Activated CD4-positive, alpha-beta T cell treated with anti-CD3 and anti-CD28 coated beads, Interleukin-2, amount 10 ng/mL, durations not matched to agents 7 days and 5 days (primary cell): Measurements from ENCODE around the gene TEKT5. TPM values are rescaled to one million over a fixed set of nuclear protein-coding genes. Genes with fewer than 3 reads are reported as not detected.

Source experiments
- CTCF ChIA-PET: fragments of 350-600 bp; sonication (Branson Sonifier 250); formaldehyde crosslinking; loops from one replicate; lab custom pipeline; 2021; ENCODE audit warnings: antibody characterized with exemption; lab: Charles Lee
- POLR2A ChIA-PET: fragments of 350-600 bp; sonication (Branson Sonifier 250); formaldehyde crosslinking; loops from one replicate; lab custom pipeline; 2021; ENCODE audit warnings: antibody characterized with exemption; lab: Charles Lee
- DNase-seq: peaks from one replicate; pipeline ENCODE4 v3.0.0-alpha.2; 2020
- H3K27ac Mint-ChIP-seq: one replicate; pipeline ENCODE4 v1.8.0; 2021; ENCODE audit warnings: mild to moderate bottlenecking, moderate library complexity, mixed read lengths
- H3K27me3 Mint-ChIP-seq: one replicate; pipeline ENCODE4 v1.8.0; 2021; ENCODE audit warnings: mixed read lengths
- H3K36me3 Mint-ChIP-seq: one replicate; pipeline ENCODE4 v1.8.0; 2021; ENCODE audit warnings: low read depth, mixed read lengths
- H3K4me1 Mint-ChIP-seq: one replicate; pipeline ENCODE4 v1.8.0; 2021; ENCODE audit warnings: mixed read lengths
- H3K4me3 Mint-ChIP-seq: one replicate; pipeline ENCODE4 v1.8.0; 2021; ENCODE audit warnings: mild to moderate bottlenecking, moderate library complexity, mixed read lengths
- H3K9me3 Mint-ChIP-seq: one replicate; pipeline ENCODE4 v1.8.0; 2021; ENCODE audit warnings: mixed read lengths
- total RNA-seq, 2 experiments: library from RNA; stranded (reverse); gene quantifications; one replicate each; pipeline ENCODE4 v1.2.3, GENCODE V29; 2021

TEKT5 gene
- total RNA-seq, 2 experiments from 2014 or later = not detected

GRCh38 chr16:10583269-10583668 is 111.5 kb downstream of the TEKT5 start:
- no peak overlapping the region for H3K27ac Mint-ChIP-seq
- H3K4me1 Mint-ChIP-seq = no peaks in the 10 kb centered on the region
- no peaks in the 10 kb centered on the region for H3K9me3 Mint-ChIP-seq
- ChIA-PET POLR2A (no interaction called here), CTCF (no interaction called here)
- no peak overlapping the region for H3K4me3 Mint-ChIP-seq
- no peak for DNase-seq
- H3K36me3 Mint-ChIP-seq = no peaks in the 10 kb centered on the region
- peaks cover 45% of the 10 kb centered on the region for H3K27me3 Mint-ChIP-seq

DNA sequence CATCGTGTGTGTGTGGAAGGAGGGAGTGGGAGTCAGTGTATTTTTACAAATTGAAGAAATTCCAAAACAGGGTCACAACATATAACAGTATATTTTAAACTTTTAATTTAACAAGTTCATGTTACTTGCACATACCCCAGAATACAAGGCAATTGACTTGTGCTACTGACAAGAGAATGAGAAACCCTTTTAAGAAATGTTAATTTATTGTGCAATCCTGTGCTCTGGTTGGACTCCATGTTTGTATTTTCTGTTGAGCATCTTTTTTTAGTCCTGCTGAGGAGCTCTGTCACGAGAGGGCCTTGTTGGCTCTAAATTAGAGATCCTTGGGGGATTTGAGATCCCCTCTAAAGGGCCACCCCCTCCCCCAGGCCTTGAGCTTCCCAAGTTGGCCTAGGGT is 113.2 kb downstream of the TEKT5 start:
- CTCF ChIA-PET = no interaction called here
- DNase-seq = no peak
- no peaks in the 10 kb centered on the region for H3K9me3 Mint-ChIP-seq
- no peak overlapping the region for H3K4me3 Mint-ChIP-seq
- H3K4me1 Mint-ChIP-seq = no peaks in the 10 kb centered on the region
- peaks cover 45% of the 10 kb centered on the region for H3K27me3 Mint-ChIP-seq
- H3K36me3 Mint-ChIP-seq = no peaks in the 10 kb centered on the region
- no peak overlapping the region for H3K27ac Mint-ChIP-seq
- POLR2A ChIA-PET = no interaction called here

GRCh38 chr16:10580883-10581247 is 113.9 kb downstream of the TEKT5 start:
- H3K27ac Mint-ChIP-seq = no peak overlapping the region
- DNase-seq = no peak
- no peak overlapping the region for H3K4me3 Mint-ChIP-seq
- no peaks in the 10 kb centered on the region for H3K4me1 Mint-ChIP-seq
- H3K36me3 Mint-ChIP-seq = no peaks in the 10 kb centered on the region
- H3K9me3 Mint-ChIP-seq = no peaks in the 10 kb centered on the region
- POLR2A ChIA-PET = no interaction called here
- peaks cover 45% of the 10 kb centered on the region for H3K27me3 Mint-ChIP-seq
- CTCF ChIA-PET = no interaction called here

DNA sequence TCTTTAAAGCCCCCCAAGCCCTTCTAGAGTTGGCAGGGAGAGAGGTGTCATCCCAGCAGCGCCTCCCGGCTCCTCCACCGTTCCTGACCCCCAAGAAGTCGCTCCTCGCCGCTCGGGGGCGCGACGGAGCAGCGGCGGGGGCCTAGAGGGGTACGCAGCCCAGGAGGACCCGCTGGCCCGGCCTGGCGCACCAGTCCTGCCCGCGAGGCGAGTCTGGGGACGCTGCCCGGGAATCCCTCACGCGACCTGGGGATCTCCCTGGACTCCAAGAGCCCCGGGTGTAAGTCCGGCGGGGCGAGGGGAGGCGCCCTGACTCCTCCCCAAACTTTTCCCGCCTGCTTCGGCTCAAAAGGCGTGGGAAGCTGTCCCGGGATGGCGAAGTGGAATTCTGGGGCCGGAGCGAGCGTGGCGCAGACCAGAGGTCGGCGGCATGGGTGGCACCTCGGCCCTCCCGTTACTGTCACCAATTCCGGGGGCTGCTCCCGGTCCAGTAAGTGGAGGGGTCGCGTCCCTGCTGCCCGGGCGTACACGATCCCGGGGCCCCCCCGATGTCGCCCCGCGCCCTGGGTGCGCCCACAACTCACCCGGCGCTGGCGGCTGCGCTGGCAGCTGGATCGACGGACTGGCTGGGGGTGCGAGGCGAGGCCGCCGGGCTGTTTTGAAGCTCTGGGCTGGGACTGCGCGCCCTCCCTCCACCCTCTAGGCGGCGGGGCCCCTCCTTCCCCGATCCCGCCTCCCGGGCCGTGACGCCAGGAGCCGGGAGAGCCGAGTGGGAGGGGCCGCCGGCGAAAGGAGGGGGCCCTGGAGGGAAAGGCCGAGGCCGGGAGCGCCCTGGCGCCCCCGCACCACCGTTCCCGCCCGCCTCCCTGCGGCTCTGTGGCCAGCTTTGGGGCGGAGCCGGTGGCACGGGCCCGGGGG is 114.5 kb downstream of the TEKT5 start, which contains the start of gene EMP2:
Gene EMP2 (minus strand): TSS at position 634 of the 918 bp plus-strand sequence. CDS start 32,981 bp downstream, outside the sequence.
- ChIA-PET CTCF (no interaction called here), POLR2A (no interaction called here)
- no peaks in the 10 kb centered on the region for H3K4me1 Mint-ChIP-seq
- H3K27me3 Mint-ChIP-seq = peaks cover 45% of the 10 kb centered on the region
- DNase-seq = no peak
- H3K27ac Mint-ChIP-seq = no peak within 1 kb of the TSS
- H3K9me3 Mint-ChIP-seq = no peaks in the 10 kb centered on the region
- no peaks in the 10 kb centered on the region for H3K36me3 Mint-ChIP-seq
- H3K4me3 Mint-ChIP-seq = no peak within 1 kb of the TSS

- no peak overlapping the region for H3K4me3 Mint-ChIP-seq
- peaks cover 43% of the 10 kb centered on the region for H3K27me3 Mint-ChIP-seq
- H3K27ac Mint-ChIP-seq = no peak overlapping the region
- no peak for DNase-seq
- ChIA-PET CTCF (no interaction called here), POLR2A (interaction anchor here (0.6 kb wide), 1 partner anchor 330 kb away, joined by 3 read pairs; no protein-coding TSS in a partner anchor)
- no peaks in the 10 kb centered on the region for H3K9me3 Mint-ChIP-seq
- no peaks in the 10 kb centered on the region for H3K4me1 Mint-ChIP-seq
- H3K36me3 Mint-ChIP-seq = no peaks in the 10 kb centered on the region
Measured at GRCh38 chr16:10579575-10579964, 115.2 kb downstream of the TEKT5 start.

DNA sequence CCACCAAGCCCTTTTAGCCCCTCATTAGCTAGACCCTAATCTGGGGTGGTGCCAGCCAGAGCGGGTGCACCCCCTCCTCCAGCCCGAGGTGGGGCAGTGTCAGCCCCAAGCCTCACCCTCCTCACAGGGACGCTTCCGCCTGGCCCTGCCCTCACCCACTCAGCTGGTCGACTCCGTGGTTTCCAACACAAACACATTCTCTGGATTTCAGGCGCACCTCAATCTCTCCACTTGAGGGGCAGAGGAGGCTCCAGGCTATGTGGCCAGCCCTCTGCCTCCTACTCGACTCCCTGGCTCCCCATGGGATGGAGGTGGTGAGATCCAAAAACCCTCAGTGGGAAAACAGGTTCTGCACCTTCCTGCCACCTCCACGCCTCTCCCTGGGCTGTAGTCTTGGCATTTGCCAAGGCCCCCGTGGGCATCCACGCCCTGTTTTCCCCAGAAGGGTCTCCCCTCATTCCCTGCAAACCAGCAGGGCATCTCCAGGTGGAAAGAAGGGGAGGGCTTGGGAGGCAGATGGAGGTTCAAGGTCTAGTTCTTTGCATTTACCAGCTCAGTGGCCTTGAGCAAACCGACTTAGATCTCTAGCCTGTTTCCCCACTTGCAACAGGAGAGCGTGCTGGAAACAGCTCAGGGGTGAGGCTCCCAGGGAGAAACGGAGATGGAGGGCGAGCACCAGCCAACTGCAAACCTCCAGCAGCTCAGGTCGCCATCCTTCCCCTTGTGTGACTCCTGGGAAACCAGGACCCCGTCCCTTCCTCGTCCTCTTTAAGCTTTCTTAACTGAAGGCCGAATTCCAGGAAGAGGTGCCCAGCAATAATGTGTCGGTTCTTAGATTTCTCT is 116.0 kb downstream of the TEKT5 start:
- ChIA-PET CTCF (no interaction called here), POLR2A (interaction anchor here (0.6 kb wide), 1 partner anchor 329 kb away, joined by 3 read pairs; no protein-coding TSS in a partner anchor)
- DNase-seq = no peak
- Mint-ChIP-seq H3K27ac (no peak overlapping the region), H3K36me3 (no peaks in the 10 kb centered on the region), H3K9me3 (no peaks in the 10 kb centered on the region), H3K4me3 (no peak overlapping the region), H3K4me1 (no peaks in the 10 kb centered on the region), H3K27me3 (peaks cover 41% of the 10 kb centered on the region)

Other genes starting within 250 kb of the TEKT5 start
- gene EMP2, start 114.3 kb downstream of the TEKT5 start, total RNA-seq = not detected
- gene NUBP1, start 48.9 kb upstream of the TEKT5 start, total RNA-seq = 10 to 100 TPM; 26.3 to 28.7 TPM
- gene TVP23A, start 123.9 kb upstream of the TEKT5 start, total RNA-seq = not detected
- 10 to 100 TPM; 21.5 to 24.6 TPM for gene CIITA, start 182.3 kb upstream of the TEKT5 start, total RNA-seq
- 10 to 100 TPM; 29.2 to 36.9 TPM for gene DEXI, start 247.5 kb upstream of the TEKT5 start, total RNA-seq
- 10 to 100 TPM; 30.9 to 35.1 TPM for gene CLEC16A, start 249.6 kb upstream of the TEKT5 start, total RNA-seq